Left lung (tissue), 10 donors: ENCODE measurements around the gene DPYD. TPM values are rescaled to one million over a fixed set of nuclear protein-coding genes. Genes with fewer than 3 reads are reported as not detected.
A peak's percentile ranks its signal among the peaks of the same experiment; 100 is the strongest.

Experiments used
- ATAC-seq: fragments of 200-7000 bp; cut with Tn5 transposase; one replicate; pipeline ENCODE4 v1.9.1; 2020; ENCODE audit warnings: moderate library complexity
- DNase-seq, 4 donors: peaks; one replicate each; pipeline ENCODE4 v3.0.0-alpha.2; 2013 to 2020
- H3K27ac ChIP-seq, 2 donors: fragments of 200-600 bp; sonication (generic) in 1 of 2; one replicate each; pipeline versions ENCODE4 v1.5.0 to v1.8.0; 2020 to 2021
- H3K27me3 ChIP-seq, 2 donors: fragments of 200-600 bp; sonication (generic) in 1 of 2; one replicate each; pipeline versions ENCODE4 v1.5.0 to v1.8.0; 2020 to 2021
- H3K36me3 ChIP-seq, 2 donors: fragments of 200-600 bp; sonication (generic) in 1 of 2; one replicate each; pipeline versions ENCODE4 v1.5.0 to v1.8.0; 2020 to 2021
- H3K4me1 ChIP-seq, 2 donors: fragments of 200-600 bp; one replicate each; pipeline ENCODE4 v1.8.0; 2021
- H3K4me3 ChIP-seq, 2 donors: fragments of 200-600 bp; sonication (generic) in 1 of 2; one replicate each; pipeline versions ENCODE4 v1.5.0 to v1.8.0; 2020 to 2021; ENCODE audit warnings: mild to moderate bottlenecking in 1 of 2
- H3K9me3 ChIP-seq, 2 donors: fragments of 200-600 bp; sonication (generic) in 1 of 2; one replicate each; pipeline versions ENCODE4 v1.5.0 to v1.8.0; 2020 to 2021
- CTCF ChIP-seq, 2 donors: fragments of 200-600 bp; sonication (generic) in 1 of 2; IDR thresholded peaks; one replicate each; pipeline versions ENCODE4 v1.5.0 to v1.8.0; 2021; ENCODE audit warnings: antibody characterized with exemption in 2 of 2
- intact Hi-C, 2 donors: fragments of 100-400 bp; cut with DNase I; formaldehyde crosslinking; loops; one replicate each; pipeline versions ENCODE4 v1.11.2 to v1.14.2; 2022
- polyA plus RNA-seq, 6 donors: library from polyadenylated mRNA; unstranded; fragments of 120-200 nt; gene quantifications; one replicate each; pipeline ENCODE4 v1.2.1, GENCODE V29; 2013; ENCODE audit not compliant: insufficient read length in 6 of 6
- total RNA-seq, 2 donors: library from RNA; stranded (reverse); fragmentation: NEBNext Ultra II Directional; extraction: Animal tissue kit (Norgen Biotek cat#: 25700); gene quantifications; one replicate each; pipeline ENCODE4 v1.2.1, GENCODE V29; 2021
- donor health status: DM: no; HTN: yes; CAD: no.
- donor health status: DM: no; HTN: no; CAD: no.

The DPYD gene
- total and polyA plus RNA-seq, 8 donors = 21.4 to 106 (median 26.1) TPM

DNA sequence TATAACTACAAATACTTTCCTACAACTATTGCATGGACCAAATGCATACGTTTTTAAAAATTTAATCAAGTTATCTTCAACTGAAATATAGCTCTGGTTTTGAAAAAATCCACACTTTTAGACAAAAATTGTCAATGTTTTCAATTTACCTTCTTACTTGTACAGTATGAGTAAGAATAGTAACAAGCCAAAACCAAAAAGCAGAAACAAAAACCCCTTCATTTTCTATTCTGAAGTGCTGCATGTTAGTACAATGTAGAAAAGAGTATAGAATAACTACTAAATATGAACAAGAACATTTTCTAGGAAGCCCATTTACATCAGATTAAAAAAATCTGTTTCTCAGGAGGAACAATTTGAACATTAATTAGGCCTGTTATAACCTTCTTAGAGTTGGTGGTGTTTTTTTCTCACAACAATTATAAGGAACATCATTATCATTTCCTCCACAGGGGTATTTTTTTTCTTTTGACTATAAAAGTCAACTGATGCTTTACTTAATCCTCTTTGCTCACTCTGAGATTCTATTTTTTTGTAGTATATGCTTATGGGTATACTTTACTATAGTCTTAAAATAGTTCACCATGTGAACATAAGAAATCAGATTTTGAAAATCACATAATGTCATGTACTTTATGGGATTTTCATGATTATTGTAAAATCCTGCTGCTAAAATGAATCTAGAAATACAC, 723.9 kb downstream of the DPYD start:
- Histone ChIP-seq H3K9me3 (no peaks in the 10 kb centered on the region), H3K4me3 (no peak overlapping the region), H3K36me3 (peaks cover 0 to 11% of the 10 kb centered on the region in 2 donors), H3K27ac (no peak overlapping the region), H3K4me1 (no peaks in the 10 kb centered on the region), H3K27me3 (no peaks in the 10 kb centered on the region)
- TF ChIP-seq CTCF (IDR thresholded peaks at IDR 0.05) = no peak
- DNase-seq = no peak
- ATAC-seq = no peak
- intact Hi-C loops = no loop called here

GRCh38 chr1:97192872-97193572, 727.8 kb downstream of the DPYD start:
- H3K9me3 ChIP-seq = no peaks in the 10 kb centered on the region
- intact Hi-C loops = no loop called here

GRCh38 chr1:97190326-97190725, 730.5 kb downstream of the DPYD start:
- H3K4me1 ChIP-seq = no peaks in the 10 kb centered on the region
- no peak for TF ChIP-seq CTCF (IDR thresholded peaks at IDR 0.05)
- peak; percentile 61 for ATAC-seq
- no peak for DNase-seq
- H3K4me3 ChIP-seq = no peak overlapping the region
- intact Hi-C loops = no loop called here
- peaks cover 0 to 21% of the 10 kb centered on the region in 2 donors for H3K36me3 ChIP-seq
- H3K27me3 ChIP-seq = no peaks in the 10 kb centered on the region
- H3K9me3 ChIP-seq = no peaks in the 10 kb centered on the region
- H3K27ac ChIP-seq = no peak overlapping the region

More at GRCh38 chr1:97192872-97193572, 727.8 kb downstream of the DPYD start:
- no peak for TF ChIP-seq CTCF (IDR thresholded peaks at IDR 0.05)
- ATAC-seq (peak; percentile 89), DNase-seq (peak in 1 of 4 donors; percentile 10)
- no peak overlapping the region for H3K27ac ChIP-seq
- H3K4me1 ChIP-seq = no peaks in the 10 kb centered on the region
- no peaks in the 10 kb centered on the region for H3K27me3 ChIP-seq
- H3K4me3 ChIP-seq = no peak overlapping the region
- peaks cover 0 to 21% of the 10 kb centered on the region in 2 donors for H3K36me3 ChIP-seq

GRCh38 chr1:97186381-97186780, 734.5 kb downstream of the DPYD start:
- H3K4me1 ChIP-seq = no peaks in the 10 kb centered on the region
- no peak for TF ChIP-seq CTCF (IDR thresholded peaks at IDR 0.05)
- H3K27me3 ChIP-seq = no peaks in the 10 kb centered on the region
- H3K27ac ChIP-seq = no peak overlapping the region
- intact Hi-C loops = no loop called here
- no peaks in the 10 kb centered on the region for H3K9me3 ChIP-seq
- DNase-seq (no peak), ATAC-seq (no peak)
- H3K36me3 ChIP-seq = peaks cover 0 to 8% of the 10 kb centered on the region in 2 donors
- no peak overlapping the region for H3K4me3 ChIP-seq

DNA sequence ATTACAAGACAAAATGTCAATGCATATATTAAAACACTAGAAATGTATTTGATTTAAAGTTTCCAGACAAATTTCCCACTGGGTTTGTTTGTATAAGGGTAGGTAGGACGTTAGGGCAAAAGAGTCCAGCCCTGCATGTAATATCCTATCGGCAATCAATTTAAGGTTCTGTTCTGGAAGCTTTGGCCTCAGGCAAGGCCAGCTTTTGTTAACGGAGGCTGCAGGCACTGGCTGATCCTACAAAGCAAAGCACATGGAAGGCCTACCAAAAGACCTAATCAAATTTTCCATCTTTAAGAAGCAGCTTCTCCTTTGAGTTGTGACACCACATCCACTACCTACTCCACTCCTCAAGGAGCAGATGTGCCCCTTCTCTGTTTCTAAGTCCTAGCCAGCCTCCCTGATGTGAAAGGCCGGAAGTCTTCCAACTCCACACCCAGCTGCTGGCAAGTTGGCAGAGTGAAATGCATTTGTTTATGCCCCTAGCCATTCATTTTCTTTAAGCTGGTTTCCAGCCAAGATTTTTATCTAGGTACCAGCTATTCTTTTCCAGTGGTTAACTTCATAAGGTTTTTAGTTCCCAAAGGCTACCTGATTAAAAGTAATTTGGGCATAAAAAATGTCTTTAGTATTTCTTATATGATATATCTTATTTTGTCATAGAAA, 746.7 kb downstream of the DPYD start:
- Histone ChIP-seq H3K4me1 (no peaks in the 10 kb centered on the region), H3K4me3 (no peak overlapping the region), H3K9me3 (no peaks in the 10 kb centered on the region), H3K27ac (no peak overlapping the region), H3K27me3 (no peaks in the 10 kb centered on the region), H3K36me3 (no peaks in the 10 kb centered on the region)
- DNase-seq (no peak), ATAC-seq (no peak)
- intact Hi-C loops = no loop called here
- no peak for TF ChIP-seq CTCF (IDR thresholded peaks at IDR 0.05)
